Mammary epithelial cell (primary cell): ENCODE results near the gene ZSCAN5A.

ENCODE experiments used
- EZH2 ChIP-seq: IDR thresholded peaks from 2 replicates; pipeline ENCODE4 v1.6.1; 2012; ENCODE audit warnings: low read length, inconsistent platforms, borderline replicate concordance
- TF ChIP-seq, protein P1 (sequence below), 2 donors: IDR thresholded peaks in 1 of 2; conservative IDR thresholded peaks in 1 of 2; 2 replicates each; pipeline ENCODE4 v1.5.1; 2011 to 2012; ENCODE audit warnings: inconsistent platforms in 2 of 2, low read length in 2 of 2, mild to moderate bottlenecking in 2 of 2, control low read depth in 1 of 2, low read depth in 1 of 2; ENCODE audit not compliant: insufficient read depth in 1 of 2; ENCODE audit errors: extremely low read depth in 1 of 2

DNA sequence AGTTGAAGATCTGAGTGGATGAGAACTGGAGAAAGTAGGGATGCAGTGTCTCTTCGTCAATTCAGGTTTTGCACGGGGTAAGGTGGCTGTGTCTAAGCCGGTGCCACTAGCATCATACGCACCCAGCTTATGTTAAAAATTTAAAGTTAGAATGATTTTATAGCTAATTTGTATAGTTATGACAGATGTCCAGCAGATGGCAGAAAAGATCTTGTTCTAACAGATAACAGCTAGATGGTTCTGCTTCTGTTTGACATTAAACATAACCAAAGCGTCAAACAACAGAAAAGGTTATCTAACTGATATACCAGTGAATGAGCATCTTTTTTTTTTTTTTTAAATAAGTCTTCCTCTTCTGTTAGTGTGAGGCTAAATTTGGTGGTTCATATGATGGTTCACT is 60.9 kb downstream of the ZSCAN5A start:
- TF ChIP-seq, protein P1, sequence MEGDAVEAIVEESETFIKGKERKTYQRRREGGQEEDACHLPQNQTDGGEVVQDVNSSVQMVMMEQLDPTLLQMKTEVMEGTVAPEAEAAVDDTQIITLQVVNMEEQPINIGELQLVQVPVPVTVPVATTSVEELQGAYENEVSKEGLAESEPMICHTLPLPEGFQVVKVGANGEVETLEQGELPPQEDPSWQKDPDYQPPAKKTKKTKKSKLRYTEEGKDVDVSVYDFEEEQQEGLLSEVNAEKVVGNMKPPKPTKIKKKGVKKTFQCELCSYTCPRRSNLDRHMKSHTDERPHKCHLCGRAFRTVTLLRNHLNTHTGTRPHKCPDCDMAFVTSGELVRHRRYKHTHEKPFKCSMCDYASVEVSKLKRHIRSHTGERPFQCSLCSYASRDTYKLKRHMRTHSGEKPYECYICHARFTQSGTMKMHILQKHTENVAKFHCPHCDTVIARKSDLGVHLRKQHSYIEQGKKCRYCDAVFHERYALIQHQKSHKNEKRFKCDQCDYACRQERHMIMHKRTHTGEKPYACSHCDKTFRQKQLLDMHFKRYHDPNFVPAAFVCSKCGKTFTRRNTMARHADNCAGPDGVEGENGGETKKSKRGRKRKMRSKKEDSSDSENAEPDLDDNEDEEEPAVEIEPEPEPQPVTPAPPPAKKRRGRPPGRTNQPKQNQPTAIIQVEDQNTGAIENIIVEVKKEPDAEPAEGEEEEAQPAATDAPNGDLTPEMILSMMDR (conservative IDR thresholded peaks at IDR 0.05 in 1 of 2, IDR thresholded peaks at IDR 0.05 in 1 of 2; ENCODE audit: extremely low read depth in 1 of 2, insufficient read depth in 1 of 2, low read depth in 1 of 2, low read length in 2 of 2) = peak; percentile 36 to 50
- TF ChIP-seq EZH2 = no peak
